HFFc6 (cell line): Measurements from ENCODE around the gene CHD1L. TPM values are rescaled to one million over a fixed set of nuclear protein-coding genes. Genes with fewer than 3 reads are reported as not detected.

Experiments used
- DNase-seq: peaks from one replicate; pipeline ENCODE4 v3.0.0-alpha.2; 2018
- H3K27ac Mint-ChIP-seq: 2 replicates; pipeline ENCODE4 v1.8.0; 2020; ENCODE audit warnings: mild to moderate bottlenecking, mixed read lengths
- H3K27me3 Mint-ChIP-seq: 2 replicates; pipeline ENCODE4 v1.8.0; 2021; ENCODE audit warnings: mild to moderate bottlenecking, moderate library complexity, mixed read lengths; ENCODE audit not compliant: insufficient read depth
- H3K36me3 Mint-ChIP-seq: 2 replicates; pipeline ENCODE4 v1.8.0; 2021; ENCODE audit warnings: low read depth, mixed read lengths
- H3K4me1 Mint-ChIP-seq: 2 replicates; pipeline ENCODE4 v1.8.0; 2020; ENCODE audit warnings: low read depth, mixed read lengths
- H3K4me3 Mint-ChIP-seq: 2 replicates; pipeline ENCODE4 v1.8.0; 2020; ENCODE audit warnings: mild to moderate bottlenecking, moderate library complexity, mixed read lengths
- H3K9me3 Mint-ChIP-seq: 2 replicates; pipeline ENCODE4 v1.8.0; 2020; ENCODE audit warnings: mild to moderate bottlenecking, mixed read lengths
- total RNA-seq, 6 experiments: library from RNA; stranded (reverse); fragmentation: NEBNext Ultra II Directional; extraction: Animal tissue kit (Norgen Biotek cat#: 25700); gene quantifications; 2 replicates in 1 of 6; 3 replicates in 5 of 6; pipeline ENCODE4 v1.2.3, GENCODE V29; 2021
- TF ChIP-seq, protein P1 (sequence below): fragments of 200-600 bp; sonication (generic); IDR thresholded peaks from 2 replicates; pipeline ENCODE4 v1.5.0; 2021; ENCODE audit warnings: antibody characterized with exemption, mild to moderate bottlenecking

CHD1L gene
- total RNA-seq, 6 experiments from 2014 or later, result 34.4 to 43.2 (median 38.0) TPM

DNA sequence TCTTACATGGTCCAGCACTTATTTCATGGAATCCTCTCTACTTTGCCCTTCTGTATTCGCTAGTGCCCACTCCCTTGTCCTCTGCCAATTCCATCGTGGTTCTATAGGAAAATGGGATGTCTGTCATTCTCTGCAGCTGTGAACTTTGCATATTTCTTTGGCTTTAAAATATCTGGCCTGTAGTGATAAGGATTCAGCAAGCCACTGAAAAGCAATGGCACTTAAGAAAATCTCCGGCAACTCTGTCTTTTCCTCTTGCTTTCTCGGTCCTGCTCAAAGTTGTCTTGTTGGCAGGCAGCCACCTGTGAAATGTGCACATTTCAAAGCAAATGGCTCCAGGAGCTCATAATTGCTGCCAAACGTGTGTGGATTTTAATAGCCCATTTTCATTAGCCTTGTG is 91.8 kb downstream of the CHD1L start:
- TF ChIP-seq, protein P1, sequence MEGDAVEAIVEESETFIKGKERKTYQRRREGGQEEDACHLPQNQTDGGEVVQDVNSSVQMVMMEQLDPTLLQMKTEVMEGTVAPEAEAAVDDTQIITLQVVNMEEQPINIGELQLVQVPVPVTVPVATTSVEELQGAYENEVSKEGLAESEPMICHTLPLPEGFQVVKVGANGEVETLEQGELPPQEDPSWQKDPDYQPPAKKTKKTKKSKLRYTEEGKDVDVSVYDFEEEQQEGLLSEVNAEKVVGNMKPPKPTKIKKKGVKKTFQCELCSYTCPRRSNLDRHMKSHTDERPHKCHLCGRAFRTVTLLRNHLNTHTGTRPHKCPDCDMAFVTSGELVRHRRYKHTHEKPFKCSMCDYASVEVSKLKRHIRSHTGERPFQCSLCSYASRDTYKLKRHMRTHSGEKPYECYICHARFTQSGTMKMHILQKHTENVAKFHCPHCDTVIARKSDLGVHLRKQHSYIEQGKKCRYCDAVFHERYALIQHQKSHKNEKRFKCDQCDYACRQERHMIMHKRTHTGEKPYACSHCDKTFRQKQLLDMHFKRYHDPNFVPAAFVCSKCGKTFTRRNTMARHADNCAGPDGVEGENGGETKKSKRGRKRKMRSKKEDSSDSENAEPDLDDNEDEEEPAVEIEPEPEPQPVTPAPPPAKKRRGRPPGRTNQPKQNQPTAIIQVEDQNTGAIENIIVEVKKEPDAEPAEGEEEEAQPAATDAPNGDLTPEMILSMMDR, result no peak
- no peaks in the 10 kb centered on the region for H3K9me3 Mint-ChIP-seq
- DNase-seq, result no peak
- peaks cover 2% of the 10 kb centered on the region for H3K27me3 Mint-ChIP-seq
- H3K4me3 Mint-ChIP-seq, result no peak overlapping the region
- H3K36me3 Mint-ChIP-seq, result no peaks in the 10 kb centered on the region
- no peaks in the 10 kb centered on the region for H3K4me1 Mint-ChIP-seq
- H3K27ac Mint-ChIP-seq, result no peak overlapping the region

DNA sequence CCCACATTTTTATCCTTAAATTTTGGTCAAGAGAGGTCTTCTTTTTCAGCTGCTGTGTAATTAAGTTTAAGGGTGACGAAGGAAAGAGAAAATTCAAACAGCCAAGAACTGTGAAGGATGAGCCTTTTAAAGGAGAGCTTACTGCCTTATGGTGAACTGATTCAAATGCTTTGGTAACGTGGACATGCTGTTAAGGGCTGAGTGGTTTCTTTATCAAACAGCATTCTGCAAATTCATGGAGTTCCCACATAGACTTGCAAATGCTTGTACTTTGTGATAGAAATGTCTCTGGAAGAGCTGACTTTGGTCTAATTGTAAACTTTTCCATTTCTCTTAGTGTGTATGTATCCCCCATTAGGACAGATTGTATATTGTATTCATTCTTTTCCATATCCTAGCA is 93.8 kb downstream of the CHD1L start:
- no peak for DNase-seq
- no peak overlapping the region for H3K27ac Mint-ChIP-seq
- TF ChIP-seq, protein P1, result no peak
- no peaks in the 10 kb centered on the region for H3K4me1 Mint-ChIP-seq
- H3K4me3 Mint-ChIP-seq, result no peak overlapping the region
- H3K36me3 Mint-ChIP-seq, result no peaks in the 10 kb centered on the region
- no peaks in the 10 kb centered on the region; the same call in none of the 2 replicates for H3K27me3 Mint-ChIP-seq
- H3K9me3 Mint-ChIP-seq, result no peaks in the 10 kb centered on the region

DNA sequence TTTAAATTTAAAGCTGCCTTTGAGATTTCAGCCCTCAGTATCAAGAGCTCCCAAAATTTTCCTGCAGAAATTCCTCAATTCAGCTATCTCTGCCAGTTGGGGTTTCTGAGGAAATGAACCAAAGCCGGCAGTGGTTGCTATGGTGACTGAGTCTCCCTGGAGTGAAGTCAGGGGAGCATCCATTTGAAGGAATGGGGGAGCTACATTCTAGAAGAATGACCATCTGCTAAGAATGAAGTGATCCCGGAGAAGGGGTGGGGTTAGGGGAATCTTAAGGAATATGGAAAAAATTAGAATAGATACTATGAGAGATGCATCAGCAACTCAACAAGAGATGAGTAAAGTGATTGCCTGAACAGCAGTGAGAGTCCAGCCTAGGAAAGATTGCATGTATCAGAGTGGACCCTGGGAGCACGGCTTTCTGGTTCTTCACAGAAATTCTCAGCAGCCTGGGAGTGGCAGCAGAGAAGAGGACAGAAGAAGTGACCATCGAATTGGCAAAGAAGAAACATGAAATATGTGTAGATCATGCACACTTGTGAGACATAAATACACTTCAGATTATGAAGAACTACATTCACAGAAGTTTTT is 94.7 kb downstream of the CHD1L start:
- H3K36me3 Mint-ChIP-seq, result no peaks in the 10 kb centered on the region
- no peaks in the 10 kb centered on the region; the same call in none of the 2 replicates for H3K27me3 Mint-ChIP-seq
- DNase-seq, result no peak
- no peaks in the 10 kb centered on the region for H3K4me1 Mint-ChIP-seq
- no peak overlapping the region for H3K27ac Mint-ChIP-seq
- TF ChIP-seq, protein P1, result no peak
- no peak overlapping the region for H3K4me3 Mint-ChIP-seq
- H3K9me3 Mint-ChIP-seq, result no peaks in the 10 kb centered on the region

DNA sequence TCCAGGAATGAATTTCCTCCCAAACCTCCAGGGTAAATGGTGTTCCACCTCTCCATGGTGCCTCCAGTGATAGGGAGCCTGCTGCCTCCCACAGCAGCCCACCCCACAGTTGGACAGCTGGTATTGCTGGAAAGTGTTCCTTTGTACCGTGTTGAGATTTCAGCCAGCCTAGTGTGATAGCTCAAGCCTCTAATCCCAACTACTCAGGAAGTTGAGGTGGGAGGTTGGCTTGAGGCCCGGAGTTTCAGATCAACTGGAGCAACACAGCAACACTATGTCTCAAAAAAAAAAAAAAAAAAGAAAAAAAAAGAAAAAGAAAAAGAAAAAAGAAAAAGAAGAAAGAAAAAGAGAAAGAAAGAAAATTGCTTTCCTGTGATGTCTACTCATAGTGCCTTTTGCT is 96.1 kb downstream of the CHD1L start:
- Mint-ChIP-seq H3K36me3 (no peaks in the 10 kb centered on the region), H3K4me1 (no peaks in the 10 kb centered on the region), H3K27me3 (no peaks in the 10 kb centered on the region; the same call in 1 of the 2 replicates), H3K9me3 (no peaks in the 10 kb centered on the region), H3K4me3 (no peak overlapping the region), H3K27ac (no peak overlapping the region)
- TF ChIP-seq, protein P1, result no peak
- no peak for DNase-seq

DNA sequence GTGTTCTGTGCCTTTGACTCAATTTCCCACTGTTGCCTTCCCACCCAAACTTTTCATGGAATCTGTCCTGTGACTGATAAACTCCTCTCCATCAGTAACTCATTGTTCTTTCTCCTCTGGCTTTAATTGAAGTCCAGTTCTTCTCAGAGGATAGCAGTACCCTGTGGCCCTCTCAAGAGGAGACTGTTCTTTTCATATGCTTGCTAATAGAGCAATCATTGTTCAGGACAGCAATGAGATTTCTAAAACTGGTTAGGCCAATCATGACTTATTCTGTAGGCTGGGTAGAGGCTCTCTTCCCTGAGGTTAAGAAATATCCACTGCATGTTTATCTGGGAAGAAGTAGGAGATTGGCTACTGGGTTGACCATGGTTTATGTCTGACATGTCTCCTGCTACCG is 98.8 kb downstream of the CHD1L start:
- Mint-ChIP-seq H3K9me3 (peaks cover 4% of the 10 kb centered on the region), H3K27ac (no peak overlapping the region), H3K36me3 (no peaks in the 10 kb centered on the region), H3K4me1 (no peaks in the 10 kb centered on the region), H3K27me3 (peaks cover 3% of the 10 kb centered on the region), H3K4me3 (no peak overlapping the region)
- TF ChIP-seq, protein P1, result no peak
- no peak for DNase-seq

Other genes with a start within 250 kb of the CHD1L start
- 10 to 100 TPM in 5 of 6 experiments, 1 to 10 TPM in 1; 8.7 to 13.2 (median 11.5) TPM for gene PRKAB2, start 70.2 kb upstream of the CHD1L start, total RNA-seq
- under 1 TPM in 5 of 6 experiments, not detected in 1; 0.21 to 0.53 (median 0.31) TPM for gene FMO5, start 17.3 kb upstream of the CHD1L start, total RNA-seq